Measurements from ENCODE around the gene MAP2K7.

Gene MAP2K7

DNA sequence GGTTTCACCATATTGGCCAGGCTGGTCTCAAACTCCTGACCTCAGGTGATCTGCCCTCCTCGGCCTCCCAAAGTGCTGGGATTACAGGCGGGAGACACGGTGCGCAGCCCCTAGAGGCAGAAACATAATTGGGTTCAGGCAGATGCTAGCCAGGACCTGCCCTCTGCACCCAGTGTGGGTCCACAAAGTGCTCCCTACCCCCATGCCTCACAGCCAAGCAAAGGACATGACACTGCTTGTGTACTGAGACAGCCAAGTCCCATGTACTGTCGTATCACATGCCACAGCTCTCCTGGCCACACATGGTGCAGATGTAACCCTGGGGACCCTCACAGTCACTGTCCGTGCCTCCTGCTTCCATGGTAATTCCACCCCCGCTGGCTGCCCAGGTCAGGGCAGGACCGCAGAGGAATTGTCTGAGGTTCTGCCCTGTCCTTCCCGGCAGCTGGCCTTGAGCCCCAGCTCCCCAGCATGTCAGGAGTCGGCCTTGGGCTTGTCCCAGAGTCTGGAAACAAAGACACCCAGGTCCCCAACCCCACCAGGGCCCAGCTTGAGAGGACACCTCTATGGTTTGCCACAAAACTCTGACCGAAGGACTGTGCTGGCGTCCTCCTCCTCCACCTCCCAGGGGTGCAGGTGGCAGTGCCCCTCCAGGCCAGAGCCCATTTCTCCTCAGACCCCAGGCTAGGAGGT lies 37.1 kb upstream of the MAP2K7 start:
- no peak for ATAC-seq
- TF ChIP-seq ESRRG (CRISPR knock-in tag; IDR thresholded peaks at IDR 0.05) = no peak
- TF ChIP-seq TCF4 (CRISPR knock-in tag; IDR thresholded peaks at IDR 0.05; ENCODE audit: borderline replicate concordance) = no peak

- no peak for ATAC-seq
- no peak for TF ChIP-seq OSR1 (CRISPR knock-in tag; IDR thresholded peaks at IDR 0.05)
Measured at GRCh38 chr19:7867092-7867844, 36.4 kb upstream of the MAP2K7 start.

DNA sequence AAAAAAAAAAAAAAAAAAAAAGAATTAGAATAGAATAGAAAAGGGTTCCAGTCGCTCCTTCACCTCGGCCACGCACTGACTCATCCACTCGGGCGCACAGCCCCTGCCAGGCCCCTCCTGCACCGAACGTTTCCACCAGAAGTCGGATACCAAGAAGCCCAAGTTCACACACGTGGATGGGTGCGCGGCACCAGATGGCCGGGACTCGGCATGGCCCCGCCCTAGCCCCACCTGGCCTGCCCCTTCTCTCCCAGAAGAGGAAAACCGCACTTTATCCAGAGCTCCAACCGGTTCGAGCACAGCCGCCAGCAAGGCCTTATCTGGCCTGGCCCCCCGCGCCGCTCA lies 35.4 kb upstream of the MAP2K7 start:
- no peak for ATAC-seq
- TF ChIP-seq CSRNP3 (CRISPR knock-in tag; IDR thresholded peaks at IDR 0.05) (no peak), RARB (CRISPR knock-in tag; IDR thresholded peaks at IDR 0.05) (no peak), CREB5 (CRISPR knock-in tag; IDR thresholded peaks at IDR 0.05; ENCODE audit: low read depth) (no peak), ZNF70 (CRISPR knock-in tag; IDR thresholded peaks at IDR 0.05) (no peak), OSR1 (CRISPR knock-in tag; IDR thresholded peaks at IDR 0.05) (no peak), TOX (CRISPR knock-in tag; IDR thresholded peaks at IDR 0.05; ENCODE audit: borderline replicate concordance) (no peak), BACH2 (CRISPR knock-in tag; IDR thresholded peaks at IDR 0.05; ENCODE audit: borderline replicate concordance) (no peak), PPARA (CRISPR knock-in tag; IDR thresholded peaks at IDR 0.05; ENCODE audit: borderline replicate concordance) (no peak), GLIS3 (CRISPR knock-in tag; IDR thresholded peaks at IDR 0.05) (no peak), ARNTL (CRISPR knock-in tag; IDR thresholded peaks at IDR 0.05; ENCODE audit: borderline replicate concordance, low read depth) (no peak)

DNA sequence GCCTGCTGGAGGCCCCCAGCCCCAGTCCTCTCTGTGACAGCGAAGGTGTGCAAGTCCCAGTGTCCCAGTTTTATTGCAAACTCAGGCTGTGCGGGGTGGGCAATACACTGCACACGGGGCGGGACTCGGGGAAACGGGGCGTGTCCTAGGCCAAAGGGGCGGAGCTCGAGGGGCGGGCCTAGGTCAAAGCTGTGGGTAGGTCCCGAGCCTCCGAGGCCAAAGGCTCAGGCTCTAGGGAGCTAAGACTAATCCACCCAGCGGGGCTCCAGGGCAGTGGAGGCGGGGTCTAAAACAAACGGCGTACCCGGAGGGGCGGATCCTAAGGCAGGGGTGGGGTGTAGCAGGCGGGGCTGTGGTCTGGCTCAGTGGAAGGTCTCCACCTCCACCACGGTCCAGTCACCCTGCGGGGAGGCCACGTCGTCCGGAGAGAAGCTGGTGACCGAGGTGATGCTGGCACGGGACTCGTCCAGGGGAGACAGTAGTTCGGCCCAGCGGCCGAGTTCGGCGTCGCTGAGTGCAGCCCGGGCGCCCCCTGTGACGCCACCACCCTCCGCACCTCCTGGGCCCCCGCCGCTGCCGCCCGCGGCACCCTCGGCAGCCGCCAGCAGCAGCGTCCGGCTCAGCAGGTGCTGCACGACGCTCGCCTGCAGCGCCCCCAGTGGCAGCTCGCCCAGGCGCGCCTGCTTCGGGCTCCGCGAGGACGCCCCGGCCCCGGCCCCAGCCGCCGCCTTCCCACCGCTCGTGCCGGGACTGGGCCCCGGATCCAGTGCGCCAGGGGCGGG lies 34.8 kb upstream of the MAP2K7 start:
- no peak for ATAC-seq
- no peak for TF ChIP-seq GLIS3 (CRISPR knock-in tag; IDR thresholded peaks at IDR 0.05)
- no peak for TF ChIP-seq ZNF565 (CRISPR knock-in tag; conservative IDR thresholded peaks at IDR 0.05; ENCODE audit: low read depth)
- no peak for TF ChIP-seq SNAI2 (CRISPR knock-in tag; IDR thresholded peaks at IDR 0.05)
- TF ChIP-seq CREB5 (CRISPR knock-in tag; IDR thresholded peaks at IDR 0.05; ENCODE audit: low read depth) = no peak
- no peak for TF ChIP-seq ZFP3 (CRISPR knock-in tag; IDR thresholded peaks at IDR 0.05)
- no peak for TF ChIP-seq ZNF8 (CRISPR knock-in tag; IDR thresholded peaks at IDR 0.05)
- no peak for TF ChIP-seq OSR1 (CRISPR knock-in tag; IDR thresholded peaks at IDR 0.05)
- no peak for TF ChIP-seq ZNF70 (CRISPR knock-in tag; IDR thresholded peaks at IDR 0.05)
- TF ChIP-seq ESRRG (CRISPR knock-in tag; IDR thresholded peaks at IDR 0.05) = no peak
- TF ChIP-seq, protein P1, sequence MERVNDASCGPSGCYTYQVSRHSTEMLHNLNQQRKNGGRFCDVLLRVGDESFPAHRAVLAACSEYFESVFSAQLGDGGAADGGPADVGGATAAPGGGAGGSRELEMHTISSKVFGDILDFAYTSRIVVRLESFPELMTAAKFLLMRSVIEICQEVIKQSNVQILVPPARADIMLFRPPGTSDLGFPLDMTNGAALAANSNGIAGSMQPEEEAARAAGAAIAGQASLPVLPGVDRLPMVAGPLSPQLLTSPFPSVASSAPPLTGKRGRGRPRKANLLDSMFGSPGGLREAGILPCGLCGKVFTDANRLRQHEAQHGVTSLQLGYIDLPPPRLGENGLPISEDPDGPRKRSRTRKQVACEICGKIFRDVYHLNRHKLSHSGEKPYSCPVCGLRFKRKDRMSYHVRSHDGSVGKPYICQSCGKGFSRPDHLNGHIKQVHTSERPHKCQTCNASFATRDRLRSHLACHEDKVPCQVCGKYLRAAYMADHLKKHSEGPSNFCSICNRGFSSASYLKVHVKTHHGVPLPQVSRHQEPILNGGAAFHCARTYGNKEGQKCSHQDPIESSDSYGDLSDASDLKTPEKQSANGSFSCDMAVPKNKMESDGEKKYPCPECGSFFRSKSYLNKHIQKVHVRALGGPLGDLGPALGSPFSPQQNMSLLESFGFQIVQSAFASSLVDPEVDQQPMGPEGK (CRISPR knock-in tag; IDR thresholded peaks at IDR 0.05; ENCODE audit: borderline replicate concordance) = no peak
- TF ChIP-seq ZC3H10 (CRISPR knock-in tag; IDR thresholded peaks at IDR 0.05) = no peak
- TF ChIP-seq ARNTL (CRISPR knock-in tag; IDR thresholded peaks at IDR 0.05; ENCODE audit: borderline replicate concordance, low read depth) = no peak
- no peak for TF ChIP-seq PPARA (CRISPR knock-in tag; IDR thresholded peaks at IDR 0.05; ENCODE audit: borderline replicate concordance)
- TF ChIP-seq TOX (CRISPR knock-in tag; IDR thresholded peaks at IDR 0.05; ENCODE audit: borderline replicate concordance) = no peak
- TF ChIP-seq RARB (CRISPR knock-in tag; IDR thresholded peaks at IDR 0.05) = no peak
- TF ChIP-seq CSDC2 (CRISPR knock-in tag; IDR thresholded peaks at IDR 0.05) = no peak
- TF ChIP-seq BACH2 (CRISPR knock-in tag; IDR thresholded peaks at IDR 0.05; ENCODE audit: borderline replicate concordance) = no peak
